GM19324 (cell line): ENCODE measurements around the gene RABL2B.

ENCODE experiments used
- ATAC-seq: cut with Tn5 transposase; IDR thresholded peaks from one replicate; pipeline ENCODE4 v1.9.1; 2021; ENCODE audit warnings: mild to moderate bottlenecking, moderate library complexity; ENCODE audit not compliant: unreplicated experiment, low FRiP score

The RABL2B gene

DNA sequence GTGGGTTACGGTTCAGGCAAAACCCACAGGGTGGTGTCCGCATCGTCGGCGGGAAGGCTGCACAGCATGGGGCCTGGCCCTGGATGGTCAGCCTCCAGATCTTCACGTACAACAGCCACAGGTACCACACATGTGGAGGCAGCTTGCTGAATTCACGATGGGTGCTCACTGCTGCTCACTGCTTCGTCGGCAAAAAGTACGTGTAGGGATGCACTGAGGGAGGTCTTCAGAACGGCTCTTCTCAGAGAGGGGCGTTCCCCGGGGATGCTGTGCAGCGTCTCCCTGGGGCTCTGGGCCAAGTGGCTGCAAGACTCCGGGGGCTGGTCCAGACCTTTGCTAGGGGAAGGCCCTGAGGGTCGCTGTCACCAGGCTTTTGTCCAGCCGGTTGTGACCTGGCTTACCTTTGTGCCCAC, 44.2 kb downstream of the RABL2B start:
- no peak for ATAC-seq

DNA sequence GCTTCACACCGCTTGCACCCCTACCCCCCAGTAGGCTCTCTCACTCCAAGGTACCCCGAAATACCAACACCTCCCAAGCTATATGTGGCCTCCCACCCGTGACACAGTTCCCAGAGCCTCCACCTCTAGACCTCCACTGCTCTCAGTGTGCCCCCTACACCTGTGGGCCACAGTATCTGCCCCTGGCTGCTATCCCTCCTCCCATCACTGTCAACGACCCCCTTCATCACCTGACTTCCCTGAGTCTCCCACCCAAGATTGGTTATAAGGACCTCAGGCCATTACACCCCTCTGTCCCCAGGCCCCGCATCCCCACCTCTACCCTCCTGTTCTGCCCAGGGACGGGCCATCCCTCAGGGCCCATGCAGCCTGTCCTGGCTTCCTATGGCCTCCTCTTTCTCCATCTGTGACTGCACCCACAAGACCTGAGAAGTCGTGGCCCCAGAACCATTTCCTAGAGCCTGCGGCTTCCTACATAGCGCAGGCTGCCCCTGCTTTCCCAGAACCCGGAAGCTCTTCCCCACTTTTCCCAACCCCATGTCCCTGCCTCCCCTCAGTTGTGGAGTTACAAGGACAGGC, 44.7 kb downstream of the RABL2B start:
- ATAC-seq = no peak

GRCh38 chr22:50737728-50738648, 45.4 kb downstream of the RABL2B start, which contains the start of gene ACR:
ACR (plus strand) TSS chr22:50738204; CDS start chr22:50738236, 32 bp downstream.
- no peak for ATAC-seq

DNA sequence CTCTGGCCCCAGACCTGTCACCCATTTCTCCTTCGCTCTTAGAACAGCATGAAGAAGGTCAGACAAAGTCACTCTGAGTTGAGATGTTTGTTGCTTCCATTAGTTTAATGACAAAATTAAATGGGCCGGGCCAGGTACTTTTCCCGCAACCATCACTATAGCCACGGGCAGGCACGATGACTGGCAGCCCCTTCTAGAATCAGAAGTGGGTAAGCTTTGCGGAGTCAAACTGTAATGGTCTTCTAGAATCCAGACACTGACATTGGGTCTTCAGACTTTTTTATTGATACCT, 47.8 kb downstream of the RABL2B start:
- no peak for ATAC-seq

- no peak for ATAC-seq
Observed at GRCh38 chr22:50734986-50735738, 48.3 kb downstream of the RABL2B start.

DNA sequence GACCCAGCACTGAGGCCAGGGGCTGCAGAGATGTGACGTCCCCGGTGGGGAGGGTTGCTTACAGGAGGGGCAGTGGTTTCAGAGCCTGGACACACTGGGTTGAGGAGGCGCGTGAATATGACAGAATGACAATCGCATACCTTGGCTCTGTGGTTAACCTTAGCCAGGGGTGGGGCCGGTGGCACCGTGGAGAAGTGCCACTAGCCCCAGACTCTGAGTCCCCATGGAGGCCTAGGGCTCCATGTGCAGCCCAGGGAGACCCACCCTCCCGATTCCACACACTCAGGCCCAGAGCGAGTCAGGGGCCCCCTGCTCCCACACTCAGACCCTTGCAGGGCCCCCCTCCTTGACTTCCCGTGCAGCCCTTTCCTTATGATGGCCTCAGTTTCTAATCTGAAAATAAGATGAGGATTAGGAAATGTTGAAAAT, 49.1 kb downstream of the RABL2B start:
- no peak for ATAC-seq

- ATAC-seq = no peak
Observed at GRCh38 chr22:50733521-50734342, 49.7 kb downstream of the RABL2B start.

DNA sequence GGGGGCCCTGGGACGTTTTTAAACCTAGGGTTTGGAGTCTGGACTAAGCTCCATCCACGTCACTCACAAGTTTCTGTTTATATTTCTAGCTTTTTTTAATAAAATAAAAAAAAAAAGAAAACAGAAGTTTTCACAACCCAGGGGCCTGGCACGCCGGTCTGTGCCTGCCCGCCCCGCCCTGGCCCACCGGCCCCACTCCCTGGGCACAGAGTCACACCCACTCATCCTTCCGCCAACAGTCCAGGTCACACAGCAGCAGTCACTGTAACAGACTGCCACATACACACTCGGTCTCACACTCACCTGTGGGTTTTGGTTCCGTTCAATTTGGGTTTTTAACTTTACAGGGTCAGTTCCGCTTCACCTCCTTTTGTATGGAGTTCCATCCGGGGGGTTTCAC, 50.8 kb downstream of the RABL2B start:
- ATAC-seq = no peak

- ATAC-seq = no peak
Observed at GRCh38 chr22:50731811-50732624, 51.4 kb downstream of the RABL2B start.

GRCh38 chr22:50730941-50731661, 52.3 kb downstream of the RABL2B start:
- no peak for ATAC-seq

GRCh38 chr22:50730013-50730891, 53.2 kb downstream of the RABL2B start:
- ATAC-seq = no peak

- ATAC-seq = no peak
Observed at GRCh38 chr22:50729391-50730012, 53.9 kb downstream of the RABL2B start.

- ATAC-seq = no peak
Observed at GRCh38 chr22:50728523-50728931, 54.9 kb downstream of the RABL2B start.

- ATAC-seq = no peak
Observed at GRCh38 chr22:50727678-50728522, 55.5 kb downstream of the RABL2B start.

DNA sequence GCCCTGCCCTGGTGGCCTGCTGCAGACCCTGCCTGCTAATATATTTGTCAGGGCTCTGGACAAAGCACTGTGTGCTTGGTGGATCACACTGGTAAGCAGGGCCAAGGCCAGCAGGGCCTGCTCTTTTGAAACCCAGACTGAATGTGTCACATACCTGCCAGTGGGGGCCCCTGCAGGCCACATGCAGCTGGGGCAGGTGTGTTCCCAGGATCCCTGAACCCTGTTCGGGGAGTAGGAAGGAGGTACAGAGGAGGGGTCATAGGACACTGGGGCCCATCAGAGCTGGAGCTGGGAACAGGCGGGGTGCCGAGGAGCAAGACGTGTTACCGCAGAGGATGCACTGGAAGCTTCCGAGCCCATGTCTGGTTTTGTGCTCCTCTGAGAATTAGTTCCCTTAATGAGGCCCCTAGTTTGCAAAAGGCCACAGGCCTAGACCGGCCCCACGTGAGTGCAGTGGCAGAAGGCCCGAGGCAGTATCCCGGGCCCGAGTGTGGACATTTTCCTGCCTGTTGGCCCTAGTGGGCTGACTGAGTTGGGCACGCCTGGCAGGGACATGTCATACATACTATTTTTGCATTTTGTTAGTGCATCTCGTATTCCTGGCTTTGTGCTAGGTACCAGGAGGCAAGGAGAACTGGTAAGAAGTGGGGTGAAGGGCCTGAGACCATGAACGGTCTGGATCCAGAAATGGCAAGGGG, 56.6 kb downstream of the RABL2B start:
- ATAC-seq = no peak

- no peak for ATAC-seq
Observed at GRCh38 chr22:50725597-50725996, 57.8 kb downstream of the RABL2B start.
